Caco-2 (cell line): ENCODE data around the gene MOBP. TPM values are rescaled to one million over a fixed set of nuclear protein-coding genes. Genes with fewer than 3 reads are reported as not detected.

Experiments
- BruUV-seq: library from RNA; stranded (reverse); fragments of 400-500 nt; replicated peaks from 2 replicates; lab custom pipeline; 2021; lab: Mats Ljungman, UMichigan
- CTCF ChIA-PET: fragments of 300-600 bp; sonication (Branson Sonifier 250); formaldehyde crosslinking; loops from one replicate; lab custom pipeline; 2022; ENCODE audit warnings: antibody characterized with exemption; lab: Charles Lee
- POLR2A ChIA-PET: fragments of 300-600 bp; sonication (Branson Sonifier 250); formaldehyde crosslinking; loops from one replicate; lab custom pipeline; 2022; ENCODE audit warnings: antibody characterized with exemption; lab: Charles Lee
- DNase-seq, 2 experiments: peaks; one replicate each; pipeline versions ENCODE4 v3.0.0 to v3.0.0-alpha.2; 2020 to 2022
- H3K27me3 ChIP-seq: replicated peaks from 2 replicates; pipeline ENCODE4 v1.6.0; 2011; ENCODE audit warnings: low read length; ENCODE audit not compliant: control insufficient read depth, insufficient read depth
- H3K36me3 ChIP-seq: 2 replicates; pipeline ENCODE4 v1.5.1; 2011; ENCODE audit warnings: low read length; ENCODE audit not compliant: control insufficient read depth, insufficient read depth
- H3K4me1 ChIP-seq: fragments of 250-450 bp; sonication (Bioruptor Pico); 2 replicates; pipeline ENCODE4 v1.5.1; 2020; ENCODE audit warnings: mild to moderate bottlenecking
- H3K4me3 ChIP-seq: 2 replicates; pipeline ENCODE4 v1.5.1; 2011; ENCODE audit warnings: low read depth, mild to moderate bottlenecking, control low read depth, low read length
- H3K9me3 ChIP-seq: fragments of 250-450 bp; sonication (Bioruptor Pico); 2 replicates; pipeline ENCODE4 v1.5.1; 2020; ENCODE audit warnings: mild to moderate bottlenecking, moderate library complexity
- H3K27ac Mint-ChIP-seq: one replicate; pipeline ENCODE4 v1.8.0; 2022; ENCODE audit warnings: mixed read lengths; ENCODE audit not compliant: unreplicated experiment
- H3K27me3 Mint-ChIP-seq: one replicate; pipeline ENCODE4 v1.8.0; 2022; ENCODE audit warnings: mixed read lengths; ENCODE audit not compliant: insufficient read depth, unreplicated experiment
- H3K36me3 Mint-ChIP-seq: one replicate; pipeline ENCODE4 v1.8.0; 2022; ENCODE audit warnings: mild to moderate bottlenecking, mixed read lengths; ENCODE audit not compliant: insufficient read depth, unreplicated experiment
- H3K4me1 Mint-ChIP-seq: one replicate; pipeline ENCODE4 v1.8.0; 2022; ENCODE audit warnings: low read depth, mixed read lengths; ENCODE audit not compliant: unreplicated experiment
- H3K4me3 Mint-ChIP-seq: one replicate; pipeline ENCODE4 v1.8.0; 2022; ENCODE audit warnings: mild to moderate bottlenecking, moderate library complexity, mixed read lengths; ENCODE audit not compliant: unreplicated experiment
- H3K9me3 Mint-ChIP-seq: one replicate; pipeline ENCODE4 v1.8.0; 2022; ENCODE audit warnings: mixed read lengths; ENCODE audit not compliant: unreplicated experiment
- CTCF ChIP-seq, 2 experiments: fragments of 200-600 bp in 1 of 2; IDR thresholded peaks; 1 replicate in 1 of 2; 2 replicates in 1 of 2; pipeline versions ENCODE4 v1.5.1 to v1.8.0; 2011 to 2022; ENCODE audit warnings: antibody characterized with exemption in 1 of 2, control low read depth in 1 of 2, inconsistent platforms in 1 of 2, low read depth in 1 of 2, low read length in 1 of 2, mild to moderate bottlenecking in 1 of 2, moderate library complexity in 1 of 2; ENCODE audit not compliant: insufficient read depth in 1 of 2, severe bottlenecking in 1 of 2, unreplicated experiment in 1 of 2
- intact Hi-C: fragments of 100-400 bp; cut with micrococcal nuclease; formaldehyde crosslinking; loops from one replicate; pipeline ENCODE4 v1.10.0; 2022; ENCODE audit not compliant: unreplicated experiment
- total RNA-seq: library from RNA; stranded (reverse); gene quantifications from 2 replicates; pipeline ENCODE4 v1.2.3, GENCODE V29; 2022

MOBP gene
- total RNA-seq, 1 experiment from 2014 or later = 0.27 TPM

GRCh38 chr3:39435006-39435748 is 32.3 kb upstream of the MOBP start:
- Mint-ChIP-seq H3K4me1 (no peaks in the 10 kb centered on the region), H3K27ac (no peak overlapping the region), H3K4me3 (no peak overlapping the region), H3K27me3 (peaks cover 5% of the 10 kb centered on the region), H3K36me3 (no peaks in the 10 kb centered on the region), H3K9me3 (no peaks in the 10 kb centered on the region)
- BruUV-seq = no TSS peak
- H3K36me3 ChIP-seq = no peaks in the 10 kb centered on the region
- no peaks in the 10 kb centered on the region for H3K27me3 ChIP-seq
- ChIA-PET POLR2A (no interaction called here), CTCF (no interaction called here)
- no peaks in the 10 kb centered on the region for H3K4me1 ChIP-seq
- TF ChIP-seq CTCF (IDR thresholded peaks at IDR 0.05; ENCODE audit: insufficient read depth in 1 of 2, low read depth in 1 of 2, low read length in 1 of 2, severe bottlenecking in 1 of 2, unreplicated experiment in 1 of 2) = no peak
- DNase-seq = no peak
- H3K4me3 ChIP-seq = no peak overlapping the region
- intact Hi-C loops = no loop called here
- no peaks in the 10 kb centered on the region for H3K9me3 ChIP-seq

GRCh38 chr3:39438880-39439279 is 28.6 kb upstream of the MOBP start:
- intact Hi-C loops = no loop called here
- no peaks in the 10 kb centered on the region for H3K4me1 ChIP-seq
- no peaks in the 10 kb centered on the region for H3K36me3 ChIP-seq
- no peaks in the 10 kb centered on the region for H3K9me3 Mint-ChIP-seq
- H3K4me1 Mint-ChIP-seq = no peaks in the 10 kb centered on the region
- H3K27me3 ChIP-seq = no peaks in the 10 kb centered on the region
- no peak overlapping the region for H3K27ac Mint-ChIP-seq
- no peak for DNase-seq
- no peaks in the 10 kb centered on the region for H3K27me3 Mint-ChIP-seq
- no peak for TF ChIP-seq CTCF (IDR thresholded peaks at IDR 0.05; ENCODE audit: insufficient read depth in 1 of 2, low read depth in 1 of 2, low read length in 1 of 2, severe bottlenecking in 1 of 2, unreplicated experiment in 1 of 2)
- no peak overlapping the region for H3K4me3 ChIP-seq
- H3K36me3 Mint-ChIP-seq = no peaks in the 10 kb centered on the region
- BruUV-seq = no TSS peak
- ChIA-PET POLR2A (no interaction called here), CTCF (no interaction called here)
- no peaks in the 10 kb centered on the region for H3K9me3 ChIP-seq
- H3K4me3 Mint-ChIP-seq = no peak overlapping the region

DNA sequence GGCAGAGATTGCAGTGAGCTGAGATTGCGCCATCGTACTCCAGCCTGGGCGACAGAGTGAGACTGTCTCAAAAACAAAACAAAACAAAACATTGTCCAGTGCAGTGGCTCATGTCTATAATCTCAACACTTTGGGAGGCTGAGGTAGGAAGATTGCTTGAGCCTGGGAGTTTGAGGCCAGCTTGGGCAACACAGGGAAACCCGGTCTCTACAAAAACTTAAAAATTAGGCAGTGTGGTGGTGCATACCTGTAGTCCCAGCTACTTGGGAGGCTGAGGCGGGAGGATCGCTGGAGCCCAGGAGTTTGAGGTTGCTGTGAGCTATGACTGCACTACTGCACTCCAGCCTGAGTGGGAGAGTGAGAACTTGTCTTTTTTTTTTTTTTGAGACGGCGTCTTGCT is 27.2 kb upstream of the MOBP start:
- H3K36me3 Mint-ChIP-seq = no peaks in the 10 kb centered on the region
- Histone ChIP-seq H3K27me3 (no peaks in the 10 kb centered on the region), H3K9me3 (no peaks in the 10 kb centered on the region), H3K4me1 (no peaks in the 10 kb centered on the region), H3K36me3 (no peaks in the 10 kb centered on the region), H3K4me3 (no peak overlapping the region)
- H3K27me3 Mint-ChIP-seq = no peaks in the 10 kb centered on the region
- no peak for TF ChIP-seq CTCF (IDR thresholded peaks at IDR 0.05; ENCODE audit: insufficient read depth in 1 of 2, low read depth in 1 of 2, low read length in 1 of 2, severe bottlenecking in 1 of 2, unreplicated experiment in 1 of 2)
- DNase-seq = no peak
- H3K4me3 Mint-ChIP-seq = no peak overlapping the region
- ChIA-PET CTCF (no interaction called here), POLR2A (no interaction called here)
- no TSS peak for BruUV-seq
- H3K9me3 Mint-ChIP-seq = no peaks in the 10 kb centered on the region
- H3K27ac Mint-ChIP-seq = no peak overlapping the region
- no peaks in the 10 kb centered on the region for H3K4me1 Mint-ChIP-seq
- intact Hi-C loops = no loop called here
